ENCODE measurements around the gene IRAK3. TPM values are rescaled to one million over a fixed set of nuclear protein-coding genes. Genes with fewer than 3 reads are reported as not detected.

Gene IRAK3
- total RNA-seq, 1 experiment from 2014 or later, result 0.12 TPM

- BruUV-seq (replicated peaks), result no TSS peak
- H3K9ac ChIP-seq (ENCODE audit: low read length), result peak within 1 kb of the TSS; percentile 83
- ATAC-seq (peak; percentile 95), DNase-seq (ENCODE audit: low read depth, low spot score) (peak; percentile 99)
- H3K9me2 ChIP-seq (ENCODE audit: insufficient read depth), result no peaks in the 10 kb centered on the region
- H3K9me3 ChIP-seq (ENCODE audit: control insufficient read depth in 1 of 2, insufficient read depth in 1 of 2, low read depth in 1 of 2, low read length in 2 of 2), result no peaks in the 10 kb centered on the region
- peak; percentile 93 for TF ChIP-seq POLR2AphosphoS5 (IDR thresholded peaks at IDR 0.05; ENCODE audit: low read depth, low read length)
- no peak for TF ChIP-seq CBX3 (IDR thresholded peaks at IDR 0.05; ENCODE audit: low read depth)
- TF ChIP-seq ZFX (IDR thresholded peaks at IDR 0.05), result no peak
- 0 out of 2 replicates have a peak, but pooled peaks have one; percentile 36 for TF ChIP-seq EGR1 (IDR thresholded peaks at IDR 0.05; ENCODE audit: low read depth)
- peak; percentile 90 for TF ChIP-seq ELF1 (IDR thresholded peaks at IDR 0.05; ENCODE audit: borderline replicate concordance, low read depth)
- no peak for TF ChIP-seq REST (IDR thresholded peaks at IDR 0.05; ENCODE audit: low read depth)
- peak; percentile 53 for TF ChIP-seq POLR2A (IDR thresholded peaks at IDR 0.05; ENCODE audit: borderline replicate concordance, extremely low read depth, insufficient read depth, insufficient read length)
- TF ChIP-seq MAX (IDR thresholded peaks at IDR 0.05), result peak; percentile 89
- TF ChIP-seq FOSL1 (IDR thresholded peaks at IDR 0.05; ENCODE audit: low read depth), result no peak
- peak; percentile 68 for TF ChIP-seq SP1 (IDR thresholded peaks at IDR 0.05; ENCODE audit: low read depth)
- peak; percentile 78 for TF ChIP-seq TCF7L2 (IDR thresholded peaks at IDR 0.05; ENCODE audit: borderline replicate concordance, extremely low read depth, insufficient read depth, insufficient read length)
- TF ChIP-seq SIN3A (IDR thresholded peaks at IDR 0.05; ENCODE audit: low read depth), result peak; percentile 67; the same call in 1 of the 2 replicates
- no peak for TF ChIP-seq RAD21 (IDR thresholded peaks at IDR 0.05; ENCODE audit: low read depth)
- intact Hi-C loops (cut with micrococcal nuclease), result loop anchor here (2.0 kb wide), 1 partner anchor 133 kb away; the partner anchor contains the start of gene TMBIM4
- H3K36me3 ChIP-seq (ENCODE audit: control insufficient read depth in 1 of 2, insufficient read depth in 2 of 2, low read length in 2 of 2), result peaks cover 0 to 3% of the 10 kb centered on the region in 2 experiments; a peak in 1 of 4 replicates
- H3K27me3 ChIP-seq (ENCODE audit: insufficient read depth, low read length), result no peaks in the 10 kb centered on the region
- H3K27ac ChIP-seq (ENCODE audit: low read depth, low read length), result peak within 1 kb of the TSS; percentile 54
- ChIA-PET RAD21 (ENCODE audit: low non-redundant PET in 1 of 2, low total read pairs in 2 of 2, uncharacterized antibody in 2 of 2, unreplicated experiment in 2 of 2) (interaction anchor here (0.6 to 0.7 kb wide), 3 partner anchors 9 to 332 kb away, joined by 3 read pairs; no protein-coding TSS in a partner anchor), CTCF (interaction anchor here (0.6 to 1.2 kb wide), 4 partner anchors 19 to 133 kb away, joined by 3 read pairs; partner anchors contain the start of gene TMBIM4), POLR2A (interaction anchor here (0.6 to 1.5 kb wide), 10 partner anchors 8 to 337 kb away, joined by 3 to 11 read pairs (median 4); partner anchors contain the start of genes LLPH and TMBIM4)
- H3K79me2 ChIP-seq (ENCODE audit: insufficient read depth, low read length), result no peaks in the 10 kb centered on the region
- H3K4me3 ChIP-seq (replicated peaks in 1 of 2; ENCODE audit: low read depth in 1 of 2, low read length in 2 of 2), result peak within 1 kb of the TSS; percentile 81 to 86
- H2AFZ ChIP-seq (ENCODE audit: low read depth, low read length, poor library complexity, severe bottlenecking), result peak within 1 kb of the TSS; percentile 86
- H4K20me1 ChIP-seq (ENCODE audit: insufficient read depth), result no peaks in the 10 kb centered on the region
- H3K4me1 ChIP-seq (ENCODE audit: control insufficient read depth in 1 of 2, insufficient read depth in 2 of 2, low read length in 2 of 2), result peaks cover 8 to 11% of the 10 kb centered on the region in 2 experiments; a peak in 3 of 4 replicates
- H3K4me2 ChIP-seq (ENCODE audit: low read length), result peak within 1 kb of the TSS; percentile 92
These were observed 113.2 kb downstream of the IRAK3 start, which contains the start of gene HELB for GRCh38 chr12:66301944-66302826. Gene HELB (plus strand): TSS chr12:66302493. CDS start chr12:66302604, 111 bp downstream.
